ENCODE data around the gene PDZD7.

Gene PDZD7

DNA sequence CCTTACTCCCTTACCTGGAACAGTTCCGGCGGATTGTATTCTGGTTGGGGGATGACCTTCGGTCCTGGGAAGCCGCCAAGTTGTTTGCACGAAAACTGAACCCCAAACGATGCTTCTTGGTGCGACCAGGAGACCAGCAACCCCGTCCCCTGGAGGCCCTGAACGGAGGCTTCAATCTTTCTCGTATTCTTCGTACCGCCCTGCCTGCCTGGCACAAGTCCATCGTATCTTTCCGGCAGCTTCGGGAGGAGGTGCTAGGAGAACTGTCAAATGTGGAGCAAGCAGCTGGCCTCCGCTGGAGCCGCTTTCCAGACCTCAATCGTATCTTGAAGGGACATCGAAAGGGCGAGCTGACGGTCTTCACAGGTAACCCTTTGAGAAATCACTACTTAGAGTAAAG is 41.8 kb downstream of the PDZD7 start:
- CTCF ChIA-PET: interaction anchor here (1.1 to 11.3 kb wide), 5 partner anchors 8 to 29 kb away, joined by 4 to 94 read pairs (median 6); partner anchors contain the start of gene LZTS2
- DNase-seq (ENCODE audit: extremely low spot score): no peak
- TF ChIP-seq CTCF (IDR thresholded peaks at IDR 0.05; ENCODE audit: control extremely low read depth, extremely low read depth, low read depth, missing control alignments): no peak
- POLR2A ChIA-PET: interaction anchor here (0.5 kb wide), 1 partner anchor 460 kb away, joined by 3 read pairs; no protein-coding TSS in a partner anchor

GRCh38 chr10:100988166-100988565 is 42.8 kb downstream of the PDZD7 start:
- DNase-seq (ENCODE audit: extremely low spot score): no peak
- CTCF ChIA-PET: interaction anchor here (1.1 to 11.3 kb wide), 5 partner anchors 9 to 30 kb away, joined by 4 to 94 read pairs (median 6); partner anchors contain the start of gene LZTS2
- POLR2A ChIA-PET: no interaction called here
- TF ChIP-seq CTCF (IDR thresholded peaks at IDR 0.05; ENCODE audit: control extremely low read depth, extremely low read depth, low read depth, missing control alignments): no peak

DNA sequence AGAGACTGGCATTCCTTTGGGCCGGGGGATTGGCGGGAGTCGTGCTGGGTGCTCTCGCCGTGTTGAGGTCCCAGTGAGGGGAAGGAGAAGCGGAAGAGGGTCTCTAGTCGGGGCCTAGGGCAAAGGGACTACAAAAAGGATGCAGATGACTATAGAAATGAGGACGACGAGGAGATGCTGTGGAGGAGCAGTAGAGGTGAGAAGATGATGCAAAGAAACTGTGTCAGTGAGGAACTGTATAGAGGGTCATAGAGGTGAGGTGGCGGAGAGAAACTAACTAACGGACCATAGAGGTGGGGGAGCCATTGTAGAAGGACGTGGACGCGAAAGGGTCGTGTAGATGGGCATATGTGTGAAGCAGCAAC is 43.3 kb downstream of the PDZD7 start:
- ChIA-PET CTCF (interaction anchor here (1.2 to 11.3 kb wide), 5 partner anchors 10 to 62 kb away, joined by 3 to 94 read pairs (median 3); partner anchors contain the start of gene LZTS2), POLR2A (no interaction called here)
- no peak for DNase-seq (ENCODE audit: extremely low spot score)
- no peak for TF ChIP-seq CTCF (IDR thresholded peaks at IDR 0.05; ENCODE audit: control extremely low read depth, extremely low read depth, low read depth, missing control alignments)

DNA sequence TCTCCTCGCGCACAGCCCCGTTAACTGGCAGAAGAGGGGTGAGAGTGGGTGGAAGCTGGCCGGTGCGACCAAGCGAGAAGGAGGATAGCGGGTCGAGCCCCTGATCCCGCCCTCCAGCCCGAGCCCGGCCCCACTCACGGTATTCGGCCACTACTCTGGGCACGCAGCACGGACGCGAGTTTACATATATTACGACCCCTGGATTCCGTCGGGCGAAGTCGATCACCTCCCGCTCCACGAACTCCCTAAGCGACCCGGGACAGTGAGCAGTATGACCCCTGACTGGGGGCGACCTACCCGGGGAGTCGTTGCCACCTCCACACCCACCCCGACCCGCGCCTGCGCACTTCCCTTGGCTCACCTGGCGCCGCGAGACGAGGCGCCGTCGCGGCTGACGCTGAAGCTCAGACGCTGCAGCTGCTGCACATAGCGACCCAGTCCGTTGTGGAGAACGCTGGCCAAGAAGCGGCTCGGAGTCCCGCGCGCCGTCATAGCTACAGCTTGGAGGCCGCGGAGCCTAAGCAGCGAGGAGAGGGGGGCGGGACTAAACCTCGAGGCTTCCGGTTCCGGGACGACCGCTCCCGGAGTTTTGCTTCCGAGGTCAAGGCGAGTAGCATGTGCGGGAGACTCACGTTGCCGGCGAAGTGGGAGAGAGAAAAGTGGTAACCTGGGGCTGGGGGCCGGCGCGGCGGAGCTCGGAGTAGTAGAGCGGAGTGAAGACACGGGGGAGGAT is 43.8 kb downstream of the PDZD7 start, which contains the start of the genes MRPL43 and TWNK:
Gene MRPL43 (minus strand): TSS at position 546 of the 733 bp plus-strand sequence. CDS start 54 bp downstream, at position 492.
Gene TWNK (plus strand): TSS at position 592 of the 733 bp plus-strand sequence. CDS start 668 bp downstream, outside the sequence.
- no peak for TF ChIP-seq CTCF (IDR thresholded peaks at IDR 0.05; ENCODE audit: control extremely low read depth, extremely low read depth, low read depth, missing control alignments)
- DNase-seq (ENCODE audit: extremely low spot score): peak; percentile 92
- CTCF ChIA-PET: interaction anchor here (1.2 to 11.3 kb wide), 5 partner anchors 10 to 63 kb away, joined by 3 to 94 read pairs (median 3); partner anchors contain the start of gene LZTS2
- POLR2A ChIA-PET: no interaction called here

- no peak for TF ChIP-seq CTCF (IDR thresholded peaks at IDR 0.05; ENCODE audit: control extremely low read depth, extremely low read depth, low read depth, missing control alignments)
- no peak for DNase-seq (ENCODE audit: extremely low spot score)
- ChIA-PET CTCF (interaction anchor here (0.6 to 11.3 kb wide), 7 partner anchors 11 to 78 kb away, joined by 3 to 94 read pairs (median 3); partner anchors contain the start of gene LZTS2), POLR2A (no interaction called here)
Measured at GRCh38 chr10:100986623-100986951, 44.3 kb downstream of the PDZD7 start.

DNA sequence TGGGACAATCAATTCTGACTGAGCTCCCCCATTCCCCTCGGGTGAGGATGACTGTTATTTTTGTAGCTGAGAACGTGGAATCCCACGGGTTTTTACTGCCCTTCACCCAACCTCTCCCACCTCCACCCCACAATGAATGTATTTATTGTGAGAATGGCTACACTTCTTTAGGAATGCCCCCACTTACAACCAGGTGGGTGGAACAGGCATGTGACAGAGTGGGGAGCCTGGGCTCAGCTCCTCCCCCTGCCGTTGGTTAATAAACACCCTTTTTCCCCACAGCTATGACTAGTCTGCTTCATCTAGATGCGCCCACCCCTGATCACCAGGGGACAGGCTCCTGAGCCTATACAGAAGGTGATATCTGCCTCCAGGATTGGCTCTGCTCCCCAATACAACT is 45.6 kb downstream of the PDZD7 start:
- no peak for TF ChIP-seq CTCF (IDR thresholded peaks at IDR 0.05; ENCODE audit: control extremely low read depth, extremely low read depth, low read depth, missing control alignments)
- DNase-seq (ENCODE audit: extremely low spot score): no peak
- ChIA-PET CTCF (interaction anchor here (0.8 to 11.3 kb wide), 6 partner anchors 9 to 80 kb away, joined by 3 to 94 read pairs (median 4); partner anchors contain the start of genes KAZALD1 and LZTS2), POLR2A (interaction anchor here (0.6 kb wide), 1 partner anchor 1128 kb away, joined by 6 read pairs; no protein-coding TSS in a partner anchor)

Measured in GM10248 (cell line).